Eye (tissue), 1 donor: ENCODE results near the gene CPED1.
"Not testable (repeated sequence)": the region's sequence is repeated elsewhere in the genome, so short reads cannot be mapped to it uniquely, and the experiment has no call there.

Experiments
- DNase-seq: peaks from one replicate; pipeline ENCODE4 v3.0.0-alpha.2; 2015

CPED1 gene

GRCh38 chr7:121262969-121263368 is 274.5 kb downstream of the CPED1 start:
- no peak for DNase-seq

DNA sequence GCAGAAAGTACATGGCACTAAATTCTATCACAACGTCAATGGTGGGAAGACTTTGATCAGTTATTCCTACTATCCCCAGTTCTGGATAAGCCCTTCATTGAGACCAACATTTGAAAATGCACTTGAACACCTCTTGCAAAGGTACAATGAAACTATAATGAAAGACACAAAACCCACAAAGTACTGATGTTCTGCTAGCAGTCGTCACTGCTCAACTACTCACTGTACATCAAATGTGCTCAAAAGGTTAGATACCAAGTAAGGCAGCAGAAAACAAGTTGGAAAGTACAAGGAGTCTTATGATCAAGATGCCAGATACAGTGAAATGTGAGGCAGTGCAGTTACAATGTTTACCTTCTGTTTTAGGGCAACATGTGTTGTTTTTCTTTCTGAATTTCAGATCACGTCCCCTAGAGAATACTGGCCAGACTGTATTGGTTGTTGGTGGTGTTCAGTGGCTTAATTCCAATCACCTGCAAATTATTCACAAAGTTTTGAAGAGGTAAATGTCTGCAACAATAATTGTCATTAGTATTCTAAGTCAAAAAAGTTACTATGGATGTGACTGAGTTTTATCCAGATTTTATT is 277.9 kb downstream of the CPED1 start:
- DNase-seq = no peak

DNA sequence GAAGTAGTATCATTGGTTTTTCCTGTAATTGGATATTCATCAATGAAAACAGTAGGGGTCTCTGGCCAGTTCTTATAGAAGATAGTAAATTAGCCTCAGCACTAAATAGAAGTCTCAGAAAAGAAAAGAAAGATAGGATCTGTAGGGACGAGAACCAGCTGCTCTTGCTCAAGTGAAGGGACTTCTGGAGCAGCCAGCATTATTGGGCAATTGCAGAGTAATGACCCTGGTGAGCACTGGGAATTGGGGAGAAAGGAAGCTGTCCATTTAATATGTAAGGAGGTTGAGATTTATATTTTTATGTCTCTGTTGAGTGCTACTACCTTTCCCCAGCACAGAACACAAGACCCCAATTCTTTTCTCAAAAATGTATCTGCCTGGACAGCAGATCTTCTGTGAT is 279.1 kb downstream of the CPED1 start:
- DNase-seq = no peak

- DNase-seq = no peak
These were observed 281.3 kb downstream of the CPED1 start for GRCh38 chr7:121269798-121270197.

DNA sequence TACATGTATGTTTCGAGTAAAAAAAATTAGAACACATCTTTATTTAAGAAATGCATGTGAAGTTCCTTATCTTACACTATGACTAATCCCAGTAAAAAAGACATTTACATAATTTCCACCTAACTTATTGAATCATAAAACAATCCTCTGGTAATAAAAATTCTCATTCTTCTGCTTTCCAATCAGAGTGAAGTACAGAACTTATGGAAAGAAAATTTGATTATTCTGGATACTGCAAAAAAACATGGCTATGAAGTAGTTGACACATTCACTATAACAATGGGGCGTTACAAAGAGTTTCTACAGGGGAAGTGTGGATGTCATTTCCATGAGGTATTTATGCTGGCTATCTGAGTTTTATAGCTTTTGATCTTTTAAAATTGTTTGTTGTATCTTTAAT is 282.6 kb downstream of the CPED1 start:
- DNase-seq = no peak

GRCh38 chr7:121271916-121272315 is 283.4 kb downstream of the CPED1 start:
- DNase-seq = no peak

GRCh38 chr7:121272676-121273075 is 284.2 kb downstream of the CPED1 start:
- no peak for DNase-seq

DNA sequence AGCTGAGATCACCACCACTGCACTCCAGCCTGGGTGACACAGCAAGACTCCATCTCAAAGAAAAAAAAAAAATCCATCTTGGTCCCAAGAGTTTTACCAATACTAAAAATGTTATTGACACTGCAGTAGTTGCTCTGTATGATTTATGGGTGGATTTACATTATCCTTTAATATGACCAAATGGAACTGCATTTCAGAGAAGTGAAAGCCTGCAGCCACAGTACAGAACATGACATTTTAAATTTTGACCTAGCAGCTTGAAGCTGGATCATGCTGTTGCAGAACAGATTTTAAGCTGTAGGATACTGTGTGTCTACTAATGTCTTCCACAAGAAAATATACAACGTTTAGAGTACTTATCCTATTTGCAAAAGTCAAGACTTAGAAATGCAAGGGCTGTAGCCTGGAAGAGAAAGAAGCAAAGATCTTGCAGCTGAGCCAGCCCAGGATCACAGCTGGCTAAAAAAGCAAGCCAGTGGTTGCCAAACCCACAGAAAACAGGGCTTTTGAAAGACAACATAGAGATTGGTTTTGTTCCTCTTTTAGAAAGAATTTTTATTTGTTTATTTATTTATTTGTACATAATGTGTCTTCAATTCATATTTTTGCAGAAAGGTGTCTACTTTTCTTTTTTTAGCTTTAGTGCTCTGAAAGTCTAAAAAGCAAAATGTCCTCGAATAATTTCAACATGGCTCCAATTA is 285.1 kb downstream of the CPED1 start:
- DNase-seq = no peak

GRCh38 chr7:121274467-121274866 is 286.0 kb downstream of the CPED1 start:
- DNase-seq = no peak

- no peak for DNase-seq
These were observed 286.7 kb downstream of the CPED1 start for GRCh38 chr7:121275204-121275603.

GRCh38 chr7:121276313-121276712 is 287.8 kb downstream of the CPED1 start:
- no peak for DNase-seq

- DNase-seq = no peak
These were observed 289.9 kb downstream of the CPED1 start for GRCh38 chr7:121278120-121279021.

- no peak for DNase-seq
These were observed 290.6 kb downstream of the CPED1 start for GRCh38 chr7:121279060-121279620.

GRCh38 chr7:121279822-121280221 is 291.3 kb downstream of the CPED1 start:
- DNase-seq = no peak

DNA sequence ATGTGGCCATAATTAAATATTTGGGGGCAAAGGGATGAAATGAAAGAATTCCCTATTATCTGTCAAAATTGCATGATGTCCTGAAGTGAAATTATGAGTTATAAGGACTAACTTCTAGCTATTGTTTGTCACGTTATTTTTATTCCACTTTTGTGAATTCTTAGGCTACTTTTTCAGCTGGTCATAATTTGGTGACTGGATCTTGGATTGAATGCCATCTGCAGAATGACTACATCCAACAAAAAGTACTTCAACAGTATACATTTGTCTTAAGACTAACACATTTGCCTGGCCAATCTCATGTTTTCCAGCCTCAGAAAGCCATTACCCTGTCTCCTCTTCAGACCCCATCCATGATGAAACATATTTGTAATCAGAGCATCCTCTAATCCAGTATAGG is 292.1 kb downstream of the CPED1 start:
- no peak for DNase-seq

- no peak for DNase-seq
These were observed 293.6 kb downstream of the CPED1 start for GRCh38 chr7:121282129-121282528.

- DNase-seq = no peak
These were observed 296.7 kb downstream of the CPED1 start for GRCh38 chr7:121285066-121285667.

GRCh38 chr7:121286186-121286585 is 297.7 kb downstream of the CPED1 start:
- DNase-seq = no peak

- DNase-seq = no peak
These were observed 298.5 kb downstream of the CPED1 start for GRCh38 chr7:121286742-121287734.

- DNase-seq = no peak
These were observed 300.4 kb downstream of the CPED1 start for GRCh38 chr7:121288894-121289293.

DNA sequence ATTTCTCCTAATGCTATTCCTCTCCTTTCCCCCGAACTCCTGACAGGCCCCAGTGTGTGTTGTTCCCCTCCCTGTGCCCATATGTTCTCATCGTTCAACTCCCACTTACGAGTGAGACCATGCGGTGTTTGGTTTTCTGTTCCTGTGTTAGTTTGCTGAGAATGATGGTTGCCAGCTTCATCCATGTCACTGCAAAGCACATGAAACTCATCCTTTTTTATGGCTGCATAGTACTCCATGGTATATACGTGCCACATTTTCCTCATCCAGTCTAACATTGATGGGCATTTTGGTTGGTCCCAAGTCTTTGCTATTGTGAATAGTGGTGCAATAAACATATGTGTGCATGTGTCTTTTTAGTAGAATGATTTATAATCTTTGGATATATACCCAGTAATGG is 301.4 kb downstream of the CPED1 start:
- DNase-seq = not testable (repeated sequence)
